ENCODE measurements around the gene PAPSS1.

GRCh38 chr4:107616838-107617389 lies 103.1 kb downstream of the PAPSS1 start:
- TF ChIP-seq EZH2 (IDR thresholded peaks at IDR 0.05; ENCODE audit: insufficient read depth, poor library complexity, severe bottlenecking) (no peak), EZH2phosphoT487 (IDR thresholded peaks at IDR 0.05; ENCODE audit: insufficient read depth, low read depth) (no peak)

All from GM23248 (cell line).